Parathyroid adenoma (tissue), 2 donors: ENCODE results near the gene SLC25A11.
A peak's percentile ranks its signal among the peaks of the same experiment; 100 is the strongest.

ENCODE experiments used
- H2AFZ ChIP-seq: fragments of 300-600 bp; sonication (generic); one replicate; pipeline ENCODE4 v1.7.0; 2017; ENCODE audit warnings: antibody characterized with exemption, mild to moderate bottlenecking
- H3K27ac ChIP-seq: fragments of 300-600 bp; sonication (generic); one replicate; pipeline ENCODE4 v1.7.0; 2017
- H3K27me3 ChIP-seq: fragments of 300-600 bp; sonication (generic); one replicate; pipeline ENCODE4 v1.7.0; 2017; ENCODE audit warnings: low read length; ENCODE audit not compliant: control insufficient read depth, insufficient read depth
- H3K36me3 ChIP-seq: fragments of 300-600 bp; sonication (generic); one replicate; pipeline ENCODE4 v1.7.0; 2017; ENCODE audit warnings: low read length; ENCODE audit not compliant: control insufficient read depth, insufficient read depth
- H3K4me1 ChIP-seq: fragments of 300-600 bp; sonication (generic); one replicate; pipeline ENCODE4 v1.7.0; 2017; ENCODE audit warnings: control low read depth
- H3K4me2 ChIP-seq: fragments of 300-600 bp; sonication (generic); one replicate; pipeline ENCODE4 v1.7.0; 2017; ENCODE audit warnings: low read length
- H3K4me3 ChIP-seq: fragments of 300-600 bp; sonication (generic); one replicate; pipeline ENCODE4 v1.7.0; 2017; ENCODE audit warnings: low read depth, low read length
- H3K79me2 ChIP-seq: fragments of 300-600 bp; sonication (generic); one replicate; pipeline ENCODE4 v1.7.0; 2017; ENCODE audit warnings: control low read depth
- H3K9ac ChIP-seq: fragments of 300-600 bp; sonication (generic); one replicate; pipeline ENCODE4 v1.7.0; 2017; ENCODE audit warnings: mild to moderate bottlenecking
- H3K9me3 ChIP-seq: fragments of 300-600 bp; sonication (generic); one replicate; pipeline ENCODE4 v1.7.0; 2017; ENCODE audit warnings: low read length; ENCODE audit not compliant: control insufficient read depth
- TF ChIP-seq, protein P1 (sequence below): fragments of 300-600 bp; sonication (generic); IDR thresholded peaks from one replicate; pipeline ENCODE4 v1.7.0; 2017; ENCODE audit warnings: antibody characterized with exemption, mild to moderate bottlenecking
- donor health status: primary hyperparathyroidism.

Gene SLC25A11

DNA sequence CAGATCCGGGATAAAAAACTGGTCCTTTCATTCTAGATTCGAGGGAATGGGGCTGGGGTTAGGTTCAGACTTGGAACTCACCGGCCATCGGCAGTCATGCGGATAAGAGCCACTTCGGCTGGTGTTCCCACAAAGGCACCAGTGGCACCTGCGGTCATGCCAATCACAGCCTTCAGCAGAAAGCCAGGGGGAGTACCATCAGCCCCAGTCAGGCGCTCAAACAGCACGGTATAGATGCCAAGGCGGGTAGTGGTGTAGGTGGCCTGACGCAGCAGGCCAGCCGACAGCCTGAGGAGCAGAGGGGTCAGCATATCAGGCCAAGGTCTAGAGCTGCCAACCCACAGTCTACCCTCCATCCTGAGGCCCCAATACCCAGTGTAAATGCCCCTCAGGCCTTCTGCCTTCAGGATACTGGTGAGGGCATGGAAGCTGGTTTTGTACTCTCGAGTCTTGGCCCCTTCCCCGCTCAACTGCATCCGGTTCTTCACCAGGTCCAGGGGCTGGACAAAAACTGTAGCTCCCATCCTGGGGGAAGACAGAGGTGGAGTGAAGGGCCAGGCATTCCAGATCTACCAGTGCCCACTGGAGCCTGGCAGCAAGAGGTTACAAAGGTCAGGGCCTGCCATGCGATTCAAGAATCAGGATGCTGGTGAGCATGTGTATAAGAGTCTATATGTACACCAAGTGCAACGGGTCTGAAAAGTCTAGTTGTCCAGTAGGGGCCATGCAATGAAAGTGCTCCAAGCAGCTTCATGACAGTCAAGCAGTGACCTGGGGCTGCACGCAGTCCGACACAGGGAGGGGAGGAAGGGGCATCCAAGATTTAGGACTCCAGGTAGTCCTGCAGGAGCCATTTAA lies 929 bp downstream of the SLC25A11 start:
- peak overlapping the region; percentile 39 for H3K9ac ChIP-seq
- H3K27me3 ChIP-seq: no peaks in the 10 kb centered on the region
- H3K4me1 ChIP-seq: peaks cover 17% of the 10 kb centered on the region
- peak overlapping the region; percentile 97 for H3K4me2 ChIP-seq
- peak overlapping the region; percentile 91 for H3K4me3 ChIP-seq
- no peaks in the 10 kb centered on the region for H3K9me3 ChIP-seq
- H2AFZ ChIP-seq: peak overlapping the region; percentile 81
- H3K27ac ChIP-seq: peak overlapping the region; percentile 91
- TF ChIP-seq, protein P1, sequence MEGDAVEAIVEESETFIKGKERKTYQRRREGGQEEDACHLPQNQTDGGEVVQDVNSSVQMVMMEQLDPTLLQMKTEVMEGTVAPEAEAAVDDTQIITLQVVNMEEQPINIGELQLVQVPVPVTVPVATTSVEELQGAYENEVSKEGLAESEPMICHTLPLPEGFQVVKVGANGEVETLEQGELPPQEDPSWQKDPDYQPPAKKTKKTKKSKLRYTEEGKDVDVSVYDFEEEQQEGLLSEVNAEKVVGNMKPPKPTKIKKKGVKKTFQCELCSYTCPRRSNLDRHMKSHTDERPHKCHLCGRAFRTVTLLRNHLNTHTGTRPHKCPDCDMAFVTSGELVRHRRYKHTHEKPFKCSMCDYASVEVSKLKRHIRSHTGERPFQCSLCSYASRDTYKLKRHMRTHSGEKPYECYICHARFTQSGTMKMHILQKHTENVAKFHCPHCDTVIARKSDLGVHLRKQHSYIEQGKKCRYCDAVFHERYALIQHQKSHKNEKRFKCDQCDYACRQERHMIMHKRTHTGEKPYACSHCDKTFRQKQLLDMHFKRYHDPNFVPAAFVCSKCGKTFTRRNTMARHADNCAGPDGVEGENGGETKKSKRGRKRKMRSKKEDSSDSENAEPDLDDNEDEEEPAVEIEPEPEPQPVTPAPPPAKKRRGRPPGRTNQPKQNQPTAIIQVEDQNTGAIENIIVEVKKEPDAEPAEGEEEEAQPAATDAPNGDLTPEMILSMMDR: no peak
- H3K79me2 ChIP-seq: peaks cover 20% of the 10 kb centered on the region
- H3K36me3 ChIP-seq: no peaks in the 10 kb centered on the region

DNA sequence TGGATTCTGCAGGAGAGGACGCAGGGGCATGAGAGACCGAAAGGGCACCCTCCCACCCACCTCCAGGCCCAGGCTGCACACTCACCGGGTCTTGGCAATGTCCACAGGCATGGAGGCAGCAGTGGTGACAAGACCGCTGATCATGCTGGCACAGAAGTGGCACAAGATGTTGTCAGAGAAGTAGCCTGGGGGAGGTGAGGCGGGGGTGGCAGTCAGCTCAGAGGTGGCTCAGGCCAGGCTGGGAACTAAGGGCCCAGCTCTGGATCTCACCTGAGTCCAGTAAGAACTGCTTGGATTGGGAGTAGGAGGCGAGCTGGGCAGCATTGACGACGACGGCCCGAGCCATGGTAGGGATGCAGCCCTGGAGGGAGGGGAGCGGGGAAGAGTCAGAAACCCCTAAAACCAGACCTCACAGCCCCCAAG lies 1.8 kb downstream of the SLC25A11 start:
- H3K4me3 ChIP-seq: no peak overlapping the region
- H3K4me1 ChIP-seq: peaks cover 17% of the 10 kb centered on the region
- H3K9ac ChIP-seq: no peak overlapping the region
- H3K4me2 ChIP-seq: no peak overlapping the region
- H2AFZ ChIP-seq: no peak overlapping the region
- no peaks in the 10 kb centered on the region for H3K36me3 ChIP-seq
- H3K27ac ChIP-seq: no peak overlapping the region
- H3K27me3 ChIP-seq: no peaks in the 10 kb centered on the region
- TF ChIP-seq, protein P1: no peak
- peaks cover 20% of the 10 kb centered on the region for H3K79me2 ChIP-seq
- H3K9me3 ChIP-seq: no peaks in the 10 kb centered on the region

DNA sequence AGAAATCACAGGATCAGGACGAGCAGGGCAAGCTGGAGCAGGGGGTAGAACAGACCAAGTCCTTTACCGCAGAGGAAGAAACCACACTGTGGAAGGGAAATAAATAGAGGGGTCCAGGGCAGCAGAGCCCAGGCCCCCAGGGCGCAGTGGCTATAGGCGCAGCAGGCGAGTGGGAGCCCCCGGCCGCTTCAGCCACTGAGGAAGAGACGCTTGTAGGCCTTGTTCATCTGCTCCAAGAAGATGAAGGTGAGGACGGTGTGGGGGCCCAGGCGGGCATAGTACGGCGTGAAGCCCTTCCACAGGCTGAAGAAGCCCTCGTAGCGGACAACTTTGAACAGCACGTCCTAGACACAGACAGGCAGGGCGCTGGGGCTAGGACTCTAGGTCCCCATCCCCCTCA lies 2.3 kb downstream of the SLC25A11 start:
- no peak overlapping the region for H3K27ac ChIP-seq
- H3K4me1 ChIP-seq: peaks cover 17% of the 10 kb centered on the region

GRCh38 chr17:4936436-4936835 lies 3.4 kb downstream of the SLC25A11 start:
- Histone ChIP-seq H3K79me2 (peaks cover 15% of the 10 kb centered on the region), H3K36me3 (no peaks in the 10 kb centered on the region), H3K4me3 (no peak overlapping the region), H2AFZ (no peak overlapping the region), H3K9me3 (no peaks in the 10 kb centered on the region), H3K4me1 (peaks cover 12% of the 10 kb centered on the region), H3K4me2 (no peak overlapping the region), H3K27me3 (no peaks in the 10 kb centered on the region), H3K27ac (no peak overlapping the region), H3K9ac (no peak overlapping the region)
- TF ChIP-seq, protein P1: no peak

More for the DNA sequence above, 2.3 kb downstream of the SLC25A11 start:
- no peak overlapping the region for H3K4me2 ChIP-seq
- no peaks in the 10 kb centered on the region for H3K27me3 ChIP-seq
- H2AFZ ChIP-seq: no peak overlapping the region
- H3K4me3 ChIP-seq: no peak overlapping the region
- H3K79me2 ChIP-seq: peaks cover 20% of the 10 kb centered on the region
- no peaks in the 10 kb centered on the region for H3K9me3 ChIP-seq
- TF ChIP-seq, protein P1: no peak
- no peaks in the 10 kb centered on the region for H3K36me3 ChIP-seq
- H3K9ac ChIP-seq: no peak overlapping the region

DNA sequence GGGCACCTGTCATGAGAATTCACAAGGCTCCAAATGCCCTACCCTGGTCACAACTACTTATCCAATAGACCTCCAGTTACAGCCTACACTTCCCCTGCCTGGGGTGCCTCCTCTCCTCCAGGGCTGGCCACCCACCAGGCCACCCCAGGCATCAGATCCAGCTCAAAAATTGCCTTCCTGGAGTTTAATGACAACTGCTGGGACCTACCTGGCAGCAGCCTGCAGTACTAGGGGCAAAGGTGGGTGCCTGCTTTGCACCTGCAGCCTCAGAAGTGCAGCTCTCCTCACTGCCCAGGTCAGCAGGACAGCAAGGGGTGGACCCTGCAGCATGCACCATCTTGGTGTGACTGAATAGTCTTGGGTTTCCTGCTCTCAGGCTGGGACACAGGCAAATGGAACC lies 4.2 kb downstream of the SLC25A11 start:
- Histone ChIP-seq H3K4me1 (peaks cover 6% of the 10 kb centered on the region), H3K79me2 (peaks cover 9% of the 10 kb centered on the region), H3K27me3 (no peaks in the 10 kb centered on the region), H3K4me3 (no peak overlapping the region), H2AFZ (no peak overlapping the region), H3K9me3 (no peaks in the 10 kb centered on the region), H3K36me3 (no peaks in the 10 kb centered on the region), H3K27ac (no peak overlapping the region), H3K4me2 (no peak overlapping the region), H3K9ac (no peak overlapping the region)
- TF ChIP-seq, protein P1: no peak
